Body of pancreas (tissue), 4 donors: Measurements from ENCODE around the gene CD247.

Source experiments
- POLR2A ChIP-seq, 3 donors: fragments of 450-650 bp; IDR thresholded peaks; one replicate each; pipeline ENCODE4 v1.6.1; 2016; ENCODE audit warnings: antibody characterized with exemption in 3 of 3, mild to moderate bottlenecking in 2 of 3
- TF ChIP-seq, protein P1 (sequence below), 7 experiments: fragments of 450-650 bp in 4 of 7; fragments of 200-600 bp in 3 of 7; sonication (generic) in 3 of 7; IDR thresholded peaks; one replicate each; pipeline ENCODE4 v1.5.1; 2016 to 2019; ENCODE audit warnings: antibody characterized with exemption in 7 of 7

DNA sequence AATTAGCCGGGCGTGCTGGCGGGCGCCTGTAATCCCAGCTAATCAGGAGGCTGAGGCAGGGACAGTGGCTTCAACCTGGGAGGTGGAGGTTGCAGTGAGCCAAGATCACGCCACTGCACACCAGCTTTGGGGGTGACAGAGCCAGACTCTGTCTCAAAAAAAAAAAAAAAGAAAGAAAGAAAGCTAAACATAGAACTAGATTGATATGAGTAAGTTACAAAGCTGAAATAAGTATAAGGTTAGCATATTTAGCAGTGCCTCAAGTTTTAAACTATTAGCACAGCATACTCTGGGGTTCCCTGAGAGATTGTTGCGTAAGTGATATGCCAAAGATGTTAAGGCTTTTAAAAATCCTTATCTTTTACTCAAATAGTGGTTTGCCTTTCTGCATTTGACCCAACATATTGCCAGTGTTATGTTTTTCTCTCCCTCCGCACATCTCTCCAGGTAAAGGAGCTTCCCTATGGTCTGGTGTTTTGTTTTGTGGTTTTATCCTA, 126.1 kb downstream of the CD247 start:
- no peak for TF ChIP-seq POLR2A (IDR thresholded peaks at IDR 0.05)
- TF ChIP-seq, protein P1, sequence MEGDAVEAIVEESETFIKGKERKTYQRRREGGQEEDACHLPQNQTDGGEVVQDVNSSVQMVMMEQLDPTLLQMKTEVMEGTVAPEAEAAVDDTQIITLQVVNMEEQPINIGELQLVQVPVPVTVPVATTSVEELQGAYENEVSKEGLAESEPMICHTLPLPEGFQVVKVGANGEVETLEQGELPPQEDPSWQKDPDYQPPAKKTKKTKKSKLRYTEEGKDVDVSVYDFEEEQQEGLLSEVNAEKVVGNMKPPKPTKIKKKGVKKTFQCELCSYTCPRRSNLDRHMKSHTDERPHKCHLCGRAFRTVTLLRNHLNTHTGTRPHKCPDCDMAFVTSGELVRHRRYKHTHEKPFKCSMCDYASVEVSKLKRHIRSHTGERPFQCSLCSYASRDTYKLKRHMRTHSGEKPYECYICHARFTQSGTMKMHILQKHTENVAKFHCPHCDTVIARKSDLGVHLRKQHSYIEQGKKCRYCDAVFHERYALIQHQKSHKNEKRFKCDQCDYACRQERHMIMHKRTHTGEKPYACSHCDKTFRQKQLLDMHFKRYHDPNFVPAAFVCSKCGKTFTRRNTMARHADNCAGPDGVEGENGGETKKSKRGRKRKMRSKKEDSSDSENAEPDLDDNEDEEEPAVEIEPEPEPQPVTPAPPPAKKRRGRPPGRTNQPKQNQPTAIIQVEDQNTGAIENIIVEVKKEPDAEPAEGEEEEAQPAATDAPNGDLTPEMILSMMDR (IDR thresholded peaks at IDR 0.05) = no peak
